Measurements from ENCODE around the gene NCK1. TPM values are rescaled to one million over a fixed set of nuclear protein-coding genes. Genes with fewer than 3 reads are reported as not detected.

The NCK1 gene
- total RNA-seq, 1 donor from 2014 or later = 23.8 TPM

- DNase-seq (ENCODE audit: low spot score, unreplicated experiment) = no peak
- H3K9me3 Mint-ChIP-seq (ENCODE audit: low read depth) = peaks cover 31% of the 10 kb centered on the region
- no peaks in the 10 kb centered on the region for H3K4me1 Mint-ChIP-seq (ENCODE audit: low read depth)
- H3K4me3 Mint-ChIP-seq (ENCODE audit: low read depth) = no peak overlapping the region
- TF ChIP-seq CTCF (IDR thresholded peaks at IDR 0.05; ENCODE audit: unreplicated experiment) = no peak
- H3K27me3 Mint-ChIP-seq = no peaks in the 10 kb centered on the region
- no peak overlapping the region for H3K27ac Mint-ChIP-seq
- peaks cover 9% of the 10 kb centered on the region for H3K36me3 Mint-ChIP-seq (ENCODE audit: insufficient read depth)
These were observed 111.3 kb downstream of the NCK1 start for GRCh38 chr3:136973352-136973751.

- TF ChIP-seq CTCF (IDR thresholded peaks at IDR 0.05; ENCODE audit: unreplicated experiment) = no peak
- no peak overlapping the region for H3K4me3 Mint-ChIP-seq (ENCODE audit: low read depth)
- no peak for DNase-seq (ENCODE audit: low spot score, unreplicated experiment)
- H3K27me3 Mint-ChIP-seq = no peaks in the 10 kb centered on the region
- peaks cover 30% of the 10 kb centered on the region for H3K9me3 Mint-ChIP-seq (ENCODE audit: low read depth)
- H3K27ac Mint-ChIP-seq = no peak overlapping the region
- no peaks in the 10 kb centered on the region for H3K4me1 Mint-ChIP-seq (ENCODE audit: low read depth)
- H3K36me3 Mint-ChIP-seq (ENCODE audit: insufficient read depth) = peaks cover 7% of the 10 kb centered on the region
These were observed 112.7 kb downstream of the NCK1 start for GRCh38 chr3:136974670-136975069.

GRCh38 chr3:136979204-136979603, 117.2 kb downstream of the NCK1 start:
- no peaks in the 10 kb centered on the region for H3K4me1 Mint-ChIP-seq (ENCODE audit: low read depth)
- no peak overlapping the region for H3K4me3 Mint-ChIP-seq (ENCODE audit: low read depth)
- TF ChIP-seq CTCF (IDR thresholded peaks at IDR 0.05; ENCODE audit: unreplicated experiment) = no peak
- H3K36me3 Mint-ChIP-seq (ENCODE audit: insufficient read depth) = no peaks in the 10 kb centered on the region
- H3K9me3 Mint-ChIP-seq (ENCODE audit: low read depth) = peaks cover 3% of the 10 kb centered on the region
- no peak overlapping the region for H3K27ac Mint-ChIP-seq
- DNase-seq (ENCODE audit: low spot score, unreplicated experiment) = no peak
- H3K27me3 Mint-ChIP-seq = no peaks in the 10 kb centered on the region

- DNase-seq (ENCODE audit: low spot score, unreplicated experiment) = no peak
- H3K9me3 Mint-ChIP-seq (ENCODE audit: low read depth) = no peaks in the 10 kb centered on the region
- no peaks in the 10 kb centered on the region for H3K27me3 Mint-ChIP-seq
- no peak for TF ChIP-seq CTCF (IDR thresholded peaks at IDR 0.05; ENCODE audit: unreplicated experiment)
- no peak overlapping the region for H3K27ac Mint-ChIP-seq
- H3K36me3 Mint-ChIP-seq (ENCODE audit: insufficient read depth) = no peaks in the 10 kb centered on the region
- H3K4me1 Mint-ChIP-seq (ENCODE audit: low read depth) = no peaks in the 10 kb centered on the region
- H3K4me3 Mint-ChIP-seq (ENCODE audit: low read depth) = no peak overlapping the region
These were observed 117.7 kb downstream of the NCK1 start for GRCh38 chr3:136979684-136980083.

GRCh38 chr3:136982033-136982432, 120.0 kb downstream of the NCK1 start:
- H3K4me3 Mint-ChIP-seq (ENCODE audit: low read depth) = no peak overlapping the region
- H3K27me3 Mint-ChIP-seq = no peaks in the 10 kb centered on the region
- no peak for DNase-seq (ENCODE audit: low spot score, unreplicated experiment)
- TF ChIP-seq CTCF (IDR thresholded peaks at IDR 0.05; ENCODE audit: unreplicated experiment) = no peak
- peaks cover under 1% of the 10 kb centered on the region for H3K36me3 Mint-ChIP-seq (ENCODE audit: insufficient read depth)
- H3K9me3 Mint-ChIP-seq (ENCODE audit: low read depth) = peaks cover 4% of the 10 kb centered on the region
- H3K4me1 Mint-ChIP-seq (ENCODE audit: low read depth) = no peaks in the 10 kb centered on the region
- no peak overlapping the region for H3K27ac Mint-ChIP-seq
